Uterus (tissue), 4 donors: ENCODE results near the gene HEXB. TPM values are rescaled to one million over a fixed set of nuclear protein-coding genes. Genes with fewer than 3 reads are reported as not detected.

Experiments
- DNase-seq, 2 donors: peaks; one replicate each; pipeline ENCODE4 v3.0.0-alpha.2; 2019 to 2020
- H3K27ac ChIP-seq, 2 donors: fragments of 200-600 bp; sonication (generic); 1 replicate in 1 of 2; 2 replicates in 1 of 2; pipeline ENCODE4 v1.5.1; 2016 to 2018
- H3K27me3 ChIP-seq, 2 donors: fragments of 200-600 bp; sonication (generic); one replicate each; pipeline ENCODE4 v1.5.1; 2018 to 2019; ENCODE audit warnings: control low read depth in 1 of 2
- H3K36me3 ChIP-seq, 2 donors: fragments of 200-600 bp; sonication (generic); one replicate each; pipeline ENCODE4 v1.5.1; 2019; ENCODE audit warnings: control low read depth in 1 of 2
- H3K4me1 ChIP-seq, 2 donors: fragments of 200-600 bp; sonication (generic); one replicate each; pipeline ENCODE4 v1.5.1; 2018 to 2019; ENCODE audit warnings: control low read depth in 1 of 2
- H3K4me3 ChIP-seq, 2 donors: fragments of 200-600 bp; sonication (generic); 1 replicate in 1 of 2; 2 replicates in 1 of 2; pipeline ENCODE4 v1.5.1; 2018 to 2019; ENCODE audit warnings: mild to moderate bottlenecking in 1 of 2
- H3K9me3 ChIP-seq, 2 donors: fragments of 200-600 bp; sonication (generic); one replicate each; pipeline ENCODE4 v1.5.1; 2019; ENCODE audit warnings: control low read depth in 1 of 2
- POLR2A ChIP-seq, 2 donors: fragments of 450-650 bp; IDR thresholded peaks; one replicate each; pipeline ENCODE4 v1.6.1; 2016; ENCODE audit warnings: antibody characterized with exemption in 2 of 2, mild to moderate bottlenecking in 1 of 2, moderate library complexity in 1 of 2
- intact Hi-C: fragments of 100-400 bp; cut with DNase I; formaldehyde crosslinking; loops from one replicate; pipeline ENCODE4 v1.15.1; 2023; ENCODE audit warnings: low total_unique reads
- total RNA-seq, 4 donors: library from RNA; depleted of rRNA in 3 of 4; stranded (reverse); fragments of >200 nt in 3 of 4; gene quantifications; one replicate each; pipeline versions ENCODE4 v1.1.0 to v1.2.4, GENCODE V29; 2014 to 2023
- TF ChIP-seq, protein P1 (sequence below), 4 experiments: fragments of 200-600 bp in 2 of 4; fragments of 450-650 bp in 2 of 4; sonication (generic) in 2 of 4; IDR thresholded peaks; one replicate each; pipeline ENCODE4 v1.5.1; 2016 to 2019; ENCODE audit warnings: antibody characterized with exemption in 4 of 4, mild to moderate bottlenecking in 2 of 4, moderate library complexity in 1 of 4
- donor health status: DM: yes; HTN: yes; CAD: no.

Gene HEXB
- total RNA-seq, result 100 to 1,000 TPM; 115 to 195 (median 146) TPM

DNA sequence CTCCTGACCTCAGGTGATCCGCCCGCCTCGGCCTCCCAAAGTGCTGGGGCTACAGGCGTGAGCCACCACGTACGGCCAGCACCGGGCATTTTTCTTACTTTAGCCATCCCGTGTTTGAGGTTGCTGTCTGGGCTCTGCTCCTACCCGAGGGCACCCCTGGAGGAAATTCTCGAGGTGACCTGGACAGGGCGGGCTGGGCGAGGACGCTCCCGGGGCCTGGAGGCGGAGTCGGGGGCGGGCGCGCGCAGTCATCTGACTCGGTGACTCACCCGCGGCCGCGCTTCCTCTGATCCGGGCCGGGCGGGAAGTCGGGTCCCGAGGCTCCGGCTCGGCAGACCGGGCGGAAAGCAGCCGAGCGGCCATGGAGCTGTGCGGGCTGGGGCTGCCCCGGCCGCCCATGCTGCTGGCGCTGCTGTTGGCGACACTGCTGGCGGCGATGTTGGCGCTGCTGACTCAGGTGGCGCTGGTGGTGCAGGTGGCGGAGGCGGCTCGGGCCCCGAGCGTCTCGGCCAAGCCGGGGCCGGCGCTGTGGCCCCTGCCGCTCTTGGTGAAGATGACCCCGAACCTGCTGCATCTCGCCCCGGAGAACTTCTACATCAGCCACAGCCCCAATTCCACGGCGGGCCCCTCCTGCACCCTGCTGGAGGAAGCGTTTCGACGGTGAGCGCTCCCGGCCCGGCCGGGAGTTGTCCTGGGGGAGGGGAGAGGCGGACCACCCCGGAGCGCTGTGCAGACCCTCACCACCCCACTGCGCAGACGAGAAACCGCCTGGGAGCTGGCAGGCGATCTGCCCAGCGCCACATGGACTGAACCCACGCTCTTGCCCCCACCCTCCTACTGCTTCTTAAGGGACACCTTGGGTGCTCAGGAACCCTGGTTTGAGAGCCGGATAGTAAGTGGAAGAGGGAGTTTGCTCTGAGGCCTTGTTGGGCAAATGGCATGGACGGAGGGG lies at the start of gene HEXB:
TSS of gene HEXB (plus strand) at position 334 of the 952 bp plus-strand sequence. CDS start at position 362, 28 bp downstream.
- DNase-seq, result peak; percentile 88 to 89
- peak within 1 kb of the TSS; percentile 88 for H3K27ac ChIP-seq
- no peaks in the 10 kb centered on the region for H3K36me3 ChIP-seq
- intact Hi-C loops, result loop anchor here (5.0 kb wide), 1 partner anchor 652 kb away; the partner anchor contains the start of gene HMGCR
- peak within 1 kb of the TSS; percentile 73 to 76 for H3K4me3 ChIP-seq
- no peaks in the 10 kb centered on the region for H3K9me3 ChIP-seq
- no peaks in the 10 kb centered on the region for H3K4me1 ChIP-seq
- no peaks in the 10 kb centered on the region for H3K27me3 ChIP-seq
- TF ChIP-seq, protein P1, sequence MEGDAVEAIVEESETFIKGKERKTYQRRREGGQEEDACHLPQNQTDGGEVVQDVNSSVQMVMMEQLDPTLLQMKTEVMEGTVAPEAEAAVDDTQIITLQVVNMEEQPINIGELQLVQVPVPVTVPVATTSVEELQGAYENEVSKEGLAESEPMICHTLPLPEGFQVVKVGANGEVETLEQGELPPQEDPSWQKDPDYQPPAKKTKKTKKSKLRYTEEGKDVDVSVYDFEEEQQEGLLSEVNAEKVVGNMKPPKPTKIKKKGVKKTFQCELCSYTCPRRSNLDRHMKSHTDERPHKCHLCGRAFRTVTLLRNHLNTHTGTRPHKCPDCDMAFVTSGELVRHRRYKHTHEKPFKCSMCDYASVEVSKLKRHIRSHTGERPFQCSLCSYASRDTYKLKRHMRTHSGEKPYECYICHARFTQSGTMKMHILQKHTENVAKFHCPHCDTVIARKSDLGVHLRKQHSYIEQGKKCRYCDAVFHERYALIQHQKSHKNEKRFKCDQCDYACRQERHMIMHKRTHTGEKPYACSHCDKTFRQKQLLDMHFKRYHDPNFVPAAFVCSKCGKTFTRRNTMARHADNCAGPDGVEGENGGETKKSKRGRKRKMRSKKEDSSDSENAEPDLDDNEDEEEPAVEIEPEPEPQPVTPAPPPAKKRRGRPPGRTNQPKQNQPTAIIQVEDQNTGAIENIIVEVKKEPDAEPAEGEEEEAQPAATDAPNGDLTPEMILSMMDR (IDR thresholded peaks at IDR 0.05), result peak in 1 of 4 experiments; percentile 6
- peak; percentile 82 to 86 for TF ChIP-seq POLR2A (IDR thresholded peaks at IDR 0.05)

DNA sequence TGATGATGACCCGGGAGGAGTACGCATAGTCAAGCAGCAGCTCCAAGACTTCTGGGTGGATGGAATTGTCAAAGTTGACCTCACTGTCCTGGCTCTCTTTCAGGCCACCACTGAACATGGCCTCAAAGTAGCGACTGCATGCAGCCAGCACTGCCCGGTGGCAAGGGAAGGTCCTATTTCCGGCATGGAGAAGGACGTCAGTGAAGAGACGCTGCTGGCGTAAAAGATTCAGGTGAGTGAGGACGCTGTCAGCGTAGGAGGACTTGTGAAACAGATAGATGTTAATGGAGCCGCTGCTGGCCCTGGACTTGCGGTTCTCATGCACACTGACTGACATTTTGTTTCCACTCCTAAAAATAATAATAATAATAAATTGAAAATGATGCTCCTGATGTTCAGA lies 48.9 kb upstream of the HEXB start:
- no peaks in the 10 kb centered on the region for H3K36me3 ChIP-seq
- TF ChIP-seq POLR2A (IDR thresholded peaks at IDR 0.05), result no peak
- TF ChIP-seq, protein P1 (IDR thresholded peaks at IDR 0.05), result no peak
- no peak for DNase-seq
- H3K27ac ChIP-seq, result no peak overlapping the region
- H3K4me3 ChIP-seq, result no peak overlapping the region
- H3K9me3 ChIP-seq, result no peaks in the 10 kb centered on the region
- H3K27me3 ChIP-seq, result no peaks in the 10 kb centered on the region
- intact Hi-C loops, result no loop called here
- no peaks in the 10 kb centered on the region for H3K4me1 ChIP-seq

DNA sequence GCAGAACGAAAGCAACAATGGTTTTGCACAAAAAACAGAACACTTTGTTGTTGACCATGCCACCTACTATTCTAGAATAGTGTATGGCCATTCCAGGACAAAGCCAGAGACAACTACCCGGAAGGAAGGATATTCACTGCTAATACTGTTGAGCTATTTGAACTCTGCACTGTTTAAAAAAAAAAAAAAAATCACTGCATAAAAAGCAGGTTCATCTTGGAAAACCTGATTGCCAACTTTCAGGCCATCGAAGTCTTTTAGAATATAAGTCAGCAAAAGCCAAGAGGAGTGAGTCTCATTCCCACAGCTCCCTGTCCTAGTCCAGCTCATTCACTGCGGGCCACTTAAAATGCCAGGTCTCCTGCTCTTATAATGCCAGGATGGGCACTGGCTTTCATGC lies 48.5 kb upstream of the HEXB start:
- intact Hi-C loops, result no loop called here
- Histone ChIP-seq H3K36me3 (no peaks in the 10 kb centered on the region), H3K27me3 (no peaks in the 10 kb centered on the region), H3K4me1 (no peaks in the 10 kb centered on the region), H3K4me3 (no peak overlapping the region), H3K9me3 (no peaks in the 10 kb centered on the region), H3K27ac (no peak overlapping the region)
- no peak for DNase-seq
- TF ChIP-seq, protein P1 (IDR thresholded peaks at IDR 0.05), result no peak
- no peak for TF ChIP-seq POLR2A (IDR thresholded peaks at IDR 0.05)

DNA sequence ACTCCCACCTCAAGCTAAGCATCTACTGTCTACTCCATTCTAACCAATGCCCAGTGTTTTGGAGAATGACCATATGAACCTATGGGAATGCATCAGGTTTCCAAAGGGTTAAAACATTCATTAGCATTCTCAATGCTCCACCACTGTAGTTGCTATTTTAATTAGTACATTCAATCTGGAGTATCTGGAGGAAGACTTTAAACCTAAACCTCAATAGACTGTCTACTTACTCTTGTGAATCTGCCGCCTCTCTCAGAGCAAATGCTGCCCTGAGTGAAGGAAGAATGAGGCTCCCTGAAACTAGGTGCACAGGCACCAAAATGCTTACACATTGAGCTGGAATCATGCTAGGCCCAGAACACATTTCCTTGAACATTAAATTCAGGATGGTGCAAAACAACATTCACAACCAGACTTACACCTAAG lies 46.5 kb upstream of the HEXB start:
- DNase-seq, result no peak
- TF ChIP-seq, protein P1 (IDR thresholded peaks at IDR 0.05), result no peak
- Histone ChIP-seq H3K9me3 (no peaks in the 10 kb centered on the region), H3K27me3 (no peaks in the 10 kb centered on the region), H3K27ac (peak overlapping the region in 1 of 2 donors; percentile 66), H3K4me3 (no peak overlapping the region), H3K4me1 (no peaks in the 10 kb centered on the region), H3K36me3 (no peaks in the 10 kb centered on the region)
- intact Hi-C loops, result no loop called here
